ENCODE results near the gene MYO1B.

DNA sequence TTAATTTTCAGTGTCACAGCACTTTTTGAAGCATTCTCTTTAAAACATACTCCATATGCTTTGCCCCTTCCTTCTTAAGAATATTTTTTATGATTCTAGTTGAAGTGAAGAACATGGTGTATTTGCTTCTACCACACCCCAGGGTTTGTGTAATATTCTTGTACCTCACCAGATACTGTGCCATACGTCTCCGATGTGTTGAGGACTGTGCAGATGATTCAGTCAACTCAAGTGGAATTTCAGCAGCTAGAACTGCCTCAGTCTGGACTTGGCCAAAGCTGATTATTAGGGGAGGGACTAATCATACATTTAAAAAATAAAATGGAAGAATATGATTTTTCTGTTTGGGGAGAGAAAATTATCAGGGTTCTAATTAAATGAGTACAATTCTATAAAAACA, 115.7 kb downstream of the MYO1B start:
- TF ChIP-seq, protein P1, sequence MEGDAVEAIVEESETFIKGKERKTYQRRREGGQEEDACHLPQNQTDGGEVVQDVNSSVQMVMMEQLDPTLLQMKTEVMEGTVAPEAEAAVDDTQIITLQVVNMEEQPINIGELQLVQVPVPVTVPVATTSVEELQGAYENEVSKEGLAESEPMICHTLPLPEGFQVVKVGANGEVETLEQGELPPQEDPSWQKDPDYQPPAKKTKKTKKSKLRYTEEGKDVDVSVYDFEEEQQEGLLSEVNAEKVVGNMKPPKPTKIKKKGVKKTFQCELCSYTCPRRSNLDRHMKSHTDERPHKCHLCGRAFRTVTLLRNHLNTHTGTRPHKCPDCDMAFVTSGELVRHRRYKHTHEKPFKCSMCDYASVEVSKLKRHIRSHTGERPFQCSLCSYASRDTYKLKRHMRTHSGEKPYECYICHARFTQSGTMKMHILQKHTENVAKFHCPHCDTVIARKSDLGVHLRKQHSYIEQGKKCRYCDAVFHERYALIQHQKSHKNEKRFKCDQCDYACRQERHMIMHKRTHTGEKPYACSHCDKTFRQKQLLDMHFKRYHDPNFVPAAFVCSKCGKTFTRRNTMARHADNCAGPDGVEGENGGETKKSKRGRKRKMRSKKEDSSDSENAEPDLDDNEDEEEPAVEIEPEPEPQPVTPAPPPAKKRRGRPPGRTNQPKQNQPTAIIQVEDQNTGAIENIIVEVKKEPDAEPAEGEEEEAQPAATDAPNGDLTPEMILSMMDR (IDR thresholded peaks at IDR 0.05): no peak
- TF ChIP-seq POLR2A (IDR thresholded peaks at IDR 0.05) (no peak), POLR2AphosphoS5 (IDR thresholded peaks at IDR 0.05; ENCODE audit: insufficient read depth in 1 of 2, low read depth in 1 of 2) (no peak)

All from vagina (tissue), 2 donors.